ENCODE data around the gene CELA1.

DNA sequence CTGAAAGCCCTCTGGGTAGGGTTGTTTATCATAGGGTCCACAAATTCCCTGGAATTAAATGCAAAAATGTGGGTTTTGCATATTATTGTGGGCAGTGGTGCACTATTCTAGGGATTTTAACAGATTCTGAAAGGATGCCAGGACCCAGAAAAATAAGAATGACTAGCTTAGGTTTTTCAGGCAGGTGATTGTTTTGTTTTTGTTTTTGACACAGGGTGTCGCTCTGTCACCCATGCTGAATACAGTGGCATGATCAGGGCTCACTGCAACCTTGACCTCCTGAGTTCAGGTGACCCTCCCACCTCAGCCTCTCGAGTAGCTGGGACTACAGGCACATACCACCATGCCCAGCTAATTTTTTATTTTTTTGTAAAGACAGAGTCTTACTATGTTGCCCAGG lies 25.5 kb upstream of the CELA1 start:
- TF ChIP-seq TARDBP (IDR thresholded peaks at IDR 0.05) (no peak), HDGF (IDR thresholded peaks at IDR 0.05; ENCODE audit: borderline replicate concordance) (no peak), SUZ12 (IDR thresholded peaks at IDR 0.05) (no peak), CTBP1 (IDR thresholded peaks at IDR 0.05; ENCODE audit: borderline replicate concordance) (no peak)

All from HEK293T (cell line).